Measurements from ENCODE around the gene DLG5. TPM values are rescaled to one million over a fixed set of nuclear protein-coding genes. Genes with fewer than 3 reads are reported as not detected.

Gene DLG5
- polyA plus RNA-seq, 3 donors = 0.14 to 0.77 TPM; not detected in 1

- H3K27me3 Mint-ChIP-seq (ENCODE audit: low read depth in 3 of 3) = peaks cover 0 to 4% (median 2%) of the 10 kb centered on the region in 3 donors
- Histone ChIP-seq H3K4me1 (ENCODE audit: control insufficient read depth in 1 of 2, insufficient read depth in 2 of 2, low read length in 2 of 2) (no peaks in the 10 kb centered on the region), H2AFZ (ENCODE audit: insufficient read depth, low read depth, low read length, poor library complexity, severe bottlenecking) (no peak overlapping the region), H3K27ac (ENCODE audit: low read depth in 1 of 2, low read length in 2 of 2) (no peak overlapping the region), H3K27me3 (ENCODE audit: control insufficient read depth in 2 of 2, insufficient read depth in 2 of 2, low read length in 2 of 2) (no peaks in the 10 kb centered on the region), H3K36me3 (replicated peaks in 1 of 2; ENCODE audit: control insufficient read depth in 1 of 2, insufficient read depth in 2 of 2, low read length in 2 of 2) (no peaks in the 10 kb centered on the region), H3K4me3 (replicated peaks in 1 of 3; ENCODE audit: low read depth in 2 of 3, low read length in 3 of 3) (no peak overlapping the region), H3K79me2 (ENCODE audit: insufficient read depth, low read length) (no peaks in the 10 kb centered on the region), H3K9me3 (replicated peaks in 1 of 2; ENCODE audit: control insufficient read depth in 1 of 2, insufficient read depth in 1 of 2, low read length in 2 of 2) (no peaks in the 10 kb centered on the region), H3K4me2 (replicated peaks; ENCODE audit: extremely low read depth, low read length, poor library complexity, severe bottlenecking) (no peak overlapping the region), H3K9ac (ENCODE audit: insufficient read depth, low read length, poor library complexity, severe bottlenecking) (no peak overlapping the region), H4K20me1 (ENCODE audit: insufficient read depth, low read length) (no peaks in the 10 kb centered on the region)
- no peaks in the 10 kb centered on the region for H3K4me1 Mint-ChIP-seq
- WGBS (ENCODE audit: insufficient coverage) = 91% methylated on average over 4 of the region's 4 CpGs
- no peaks in the 10 kb centered on the region for H3K36me3 Mint-ChIP-seq
- intact Hi-C loops (cut with micrococcal nuclease) = no loop called here
- DNase-seq = no peak
- no peak for TF ChIP-seq CTCF (IDR thresholded peaks at IDR 0.05)
- no peak overlapping the region for H3K27ac Mint-ChIP-seq
- peaks cover 0 to 6% (median 0%) of the 10 kb centered on the region in 7 donors for H3K9me3 Mint-ChIP-seq
- H3K4me3 Mint-ChIP-seq = no peak overlapping the region
Observed at GRCh38 chr10:77744245-77744644, 182.3 kb downstream of the DLG5 start.

GRCh38 chr10:77742172-77742571 is 184.4 kb downstream of the DLG5 start:
- Histone ChIP-seq H3K9ac (ENCODE audit: insufficient read depth, low read length, poor library complexity, severe bottlenecking) (no peak overlapping the region), H3K9me3 (replicated peaks in 1 of 2; ENCODE audit: control insufficient read depth in 1 of 2, insufficient read depth in 1 of 2, low read length in 2 of 2) (peaks cover 0 to 1% of the 10 kb centered on the region in 2 donors), H3K4me3 (replicated peaks in 1 of 3; ENCODE audit: low read depth in 2 of 3, low read length in 3 of 3) (no peak overlapping the region), H3K27ac (ENCODE audit: low read depth in 1 of 2, low read length in 2 of 2) (no peak overlapping the region), H3K4me2 (replicated peaks; ENCODE audit: extremely low read depth, low read length, poor library complexity, severe bottlenecking) (no peak overlapping the region), H2AFZ (ENCODE audit: insufficient read depth, low read depth, low read length, poor library complexity, severe bottlenecking) (no peak overlapping the region), H4K20me1 (ENCODE audit: insufficient read depth, low read length) (no peaks in the 10 kb centered on the region), H3K36me3 (replicated peaks in 1 of 2; ENCODE audit: control insufficient read depth in 1 of 2, insufficient read depth in 2 of 2, low read length in 2 of 2) (no peaks in the 10 kb centered on the region), H3K4me1 (ENCODE audit: control insufficient read depth in 1 of 2, insufficient read depth in 2 of 2, low read length in 2 of 2) (no peaks in the 10 kb centered on the region), H3K79me2 (ENCODE audit: insufficient read depth, low read length) (no peaks in the 10 kb centered on the region), H3K27me3 (ENCODE audit: control insufficient read depth in 2 of 2, insufficient read depth in 2 of 2, low read length in 2 of 2) (no peaks in the 10 kb centered on the region)
- intact Hi-C loops (cut with micrococcal nuclease) = no loop called here
- Mint-ChIP-seq H3K36me3 (no peaks in the 10 kb centered on the region), H3K4me3 (no peak overlapping the region), H3K27ac (no peak overlapping the region), H3K9me3 (peaks cover 0 to 7% (median 4%) of the 10 kb centered on the region in 7 donors), H3K27me3 (ENCODE audit: low read depth in 3 of 3) (peaks cover 3 to 6% (median 3%) of the 10 kb centered on the region in 3 donors), H3K4me1 (no peaks in the 10 kb centered on the region)
- TF ChIP-seq CTCF (IDR thresholded peaks at IDR 0.05) = no peak
- WGBS (ENCODE audit: insufficient coverage) = 83% methylated on average over 1 of the region's 5 CpGs
- no peak for DNase-seq

All from CD14-positive monocyte (primary cell).